ENCODE data around the gene CMTM5.

DNA sequence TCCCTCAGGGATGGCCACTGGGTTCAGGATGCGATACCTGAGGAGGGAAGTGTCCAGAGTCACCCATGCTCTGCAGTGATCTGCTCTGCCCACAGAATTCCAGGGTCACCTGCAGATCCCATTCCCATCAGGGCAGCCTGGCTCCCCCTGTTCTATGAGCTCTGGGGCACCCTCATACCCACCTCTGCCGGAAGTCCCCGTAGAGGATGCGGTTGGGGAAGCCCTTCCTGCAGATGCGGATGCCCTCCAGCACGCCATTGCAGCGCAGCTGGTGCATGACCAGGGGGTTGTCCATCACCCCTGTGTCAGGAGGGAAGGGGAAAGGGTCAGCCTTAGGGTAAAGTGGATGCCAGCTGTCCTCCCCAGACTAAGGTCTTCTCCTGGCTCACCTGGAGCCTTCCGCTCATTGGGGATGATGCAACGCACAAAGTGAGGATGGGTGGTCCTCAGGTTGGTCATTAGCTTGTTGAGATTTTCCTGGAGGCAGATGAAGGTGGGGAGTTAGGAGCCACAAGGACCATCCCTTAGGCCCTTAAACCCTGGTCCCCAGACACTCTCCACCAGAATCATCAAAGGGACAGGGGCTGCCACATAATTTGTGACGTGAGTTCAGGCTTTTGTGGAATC lies 20.0 kb downstream of the CMTM5 start:
- TF ChIP-seq, protein P1, sequence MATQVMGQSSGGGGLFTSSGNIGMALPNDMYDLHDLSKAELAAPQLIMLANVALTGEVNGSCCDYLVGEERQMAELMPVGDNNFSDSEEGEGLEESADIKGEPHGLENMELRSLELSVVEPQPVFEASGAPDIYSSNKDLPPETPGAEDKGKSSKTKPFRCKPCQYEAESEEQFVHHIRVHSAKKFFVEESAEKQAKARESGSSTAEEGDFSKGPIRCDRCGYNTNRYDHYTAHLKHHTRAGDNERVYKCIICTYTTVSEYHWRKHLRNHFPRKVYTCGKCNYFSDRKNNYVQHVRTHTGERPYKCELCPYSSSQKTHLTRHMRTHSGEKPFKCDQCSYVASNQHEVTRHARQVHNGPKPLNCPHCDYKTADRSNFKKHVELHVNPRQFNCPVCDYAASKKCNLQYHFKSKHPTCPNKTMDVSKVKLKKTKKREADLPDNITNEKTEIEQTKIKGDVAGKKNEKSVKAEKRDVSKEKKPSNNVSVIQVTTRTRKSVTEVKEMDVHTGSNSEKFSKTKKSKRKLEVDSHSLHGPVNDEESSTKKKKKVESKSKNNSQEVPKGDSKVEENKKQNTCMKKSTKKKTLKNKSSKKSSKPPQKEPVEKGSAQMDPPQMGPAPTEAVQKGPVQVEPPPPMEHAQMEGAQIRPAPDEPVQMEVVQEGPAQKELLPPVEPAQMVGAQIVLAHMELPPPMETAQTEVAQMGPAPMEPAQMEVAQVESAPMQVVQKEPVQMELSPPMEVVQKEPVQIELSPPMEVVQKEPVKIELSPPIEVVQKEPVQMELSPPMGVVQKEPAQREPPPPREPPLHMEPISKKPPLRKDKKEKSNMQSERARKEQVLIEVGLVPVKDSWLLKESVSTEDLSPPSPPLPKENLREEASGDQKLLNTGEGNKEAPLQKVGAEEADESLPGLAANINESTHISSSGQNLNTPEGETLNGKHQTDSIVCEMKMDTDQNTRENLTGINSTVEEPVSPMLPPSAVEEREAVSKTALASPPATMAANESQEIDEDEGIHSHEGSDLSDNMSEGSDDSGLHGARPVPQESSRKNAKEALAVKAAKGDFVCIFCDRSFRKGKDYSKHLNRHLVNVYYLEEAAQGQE (IDR thresholded peaks at IDR 0.05; ENCODE audit: insufficient read depth in 1 of 2, low read depth in 2 of 2, low read length in 2 of 2): no peak
- no peak for TF ChIP-seq TAF1 (IDR thresholded peaks at IDR 0.05; ENCODE audit: borderline replicate concordance, insufficient read depth, low read length)
- TF ChIP-seq POLR2AphosphoS5 (IDR thresholded peaks at IDR 0.05; ENCODE audit: low read depth, low read length): no peak

Data from PFSK-1 (cell line).